Endothelial cell of umbilical vein (primary cell): ENCODE results near the gene TOR4A. TPM values are rescaled to one million over a fixed set of nuclear protein-coding genes. Genes with fewer than 3 reads are reported as not detected.

ENCODE experiments used
- BruUV-seq: library from RNA; stranded (reverse); fragments of 400-500 nt; replicated peaks from 2 replicates; lab custom pipeline; 2021; lab: Mats Ljungman, UMichigan
- CTCF ChIA-PET: fragments of 300-600, 350-600 bp; sonication (Branson Sonifier 250); formaldehyde crosslinking; loops from one replicate; lab custom pipeline; 2021; ENCODE audit warnings: antibody characterized with exemption, inconsistent platforms; lab: Charles Lee
- POLR2A ChIA-PET: fragments of 300-600, 350-600 bp; sonication (Branson Sonifier 250); formaldehyde crosslinking; loops from one replicate; lab custom pipeline; 2021; ENCODE audit warnings: antibody characterized with exemption, inconsistent platforms; lab: Charles Lee
- DNase-seq: peaks from one replicate; pipeline ENCODE4 v3.0.0-alpha.2; 2011; ENCODE audit warnings: low read depth, low spot score
- FAIRE-seq: peaks from 2 replicates; lab custom pipeline; 2011; peaks lifted over from hg19 to GRCh38; lab: Jason Lieb, UNC
- H2AFZ ChIP-seq: 2 replicates; pipeline ENCODE4 v1.6.0; 2012; ENCODE audit warnings: low read depth, low read length, control low read depth, inconsistent platforms
- H3K27ac ChIP-seq: 2 replicates; pipeline ENCODE4 v1.5.1; 2011; ENCODE audit warnings: low read depth, mild to moderate bottlenecking, control low read depth, low read length, moderate library complexity; ENCODE audit not compliant: insufficient read depth
- H3K27me3 ChIP-seq, 2 experiments: 2 replicates each; pipeline versions ENCODE4 v1.6.0 to v1.6.1; 2011; ENCODE audit warnings: low read length in 2 of 2, mixed read lengths in 1 of 2; ENCODE audit not compliant: control insufficient read depth in 2 of 2, insufficient read depth in 2 of 2
- H3K36me3 ChIP-seq, 2 experiments: 2 replicates in 1 of 2; 3 replicates in 1 of 2; pipeline ENCODE4 v1.5.1; 2011; ENCODE audit warnings: low read length in 2 of 2, mild to moderate bottlenecking in 1 of 2, moderate library complexity in 1 of 2; ENCODE audit not compliant: control insufficient read depth in 2 of 2, insufficient read depth in 2 of 2; ENCODE audit errors: extremely low read depth in 1 of 2
- H3K4me1 ChIP-seq: 3 replicates; pipeline ENCODE4 v1.5.1; 2011; ENCODE audit warnings: mild to moderate bottlenecking, low read length; ENCODE audit not compliant: control insufficient read depth, insufficient read depth; ENCODE audit errors: extremely low read depth
- H3K4me2 ChIP-seq: 2 replicates; pipeline ENCODE4 v1.6.1; 2011; ENCODE audit warnings: low read length, control low read depth, mixed read lengths; ENCODE audit not compliant: insufficient read depth
- H3K4me3 ChIP-seq, 3 experiments: fragments of 200-600 bp in 1 of 3; sonication (generic), shearing (Covaris generic) in 1 of 3; replicated peaks in 1 of 3; 2 replicates each; pipeline ENCODE4 v1.5.1; 2011 to 2016; ENCODE audit warnings: control low read depth in 3 of 3, low read length in 3 of 3, mild to moderate bottlenecking in 2 of 3, inconsistent platforms in 1 of 3, low read depth in 1 of 3, moderate library complexity in 1 of 3; ENCODE audit not compliant: insufficient read depth in 1 of 3
- H3K79me2 ChIP-seq: 2 replicates; pipeline ENCODE4 v1.6.0; 2012; ENCODE audit warnings: low read length, inconsistent platforms; ENCODE audit not compliant: control insufficient read depth, insufficient read depth
- H3K9ac ChIP-seq: replicated peaks from 2 replicates; pipeline ENCODE3; 2011; ENCODE audit warnings: low read length, control low read depth; ENCODE audit not compliant: insufficient read depth; ENCODE audit errors: extremely low read depth
- H3K9me1 ChIP-seq: replicated peaks from 3 replicates; pipeline ENCODE4 v1.6.0; 2011; ENCODE audit warnings: mild to moderate bottlenecking, low read length; ENCODE audit not compliant: control insufficient read depth, insufficient read depth; ENCODE audit errors: extremely low read depth
- H3K9me3 ChIP-seq: replicated peaks from 2 replicates; pipeline ENCODE4 v1.5.1; 2012; ENCODE audit warnings: low read length, inconsistent platforms; ENCODE audit not compliant: control insufficient read depth, insufficient read depth
- H4K20me1 ChIP-seq: replicated peaks from 2 replicates; pipeline ENCODE3; 2011; ENCODE audit warnings: mild to moderate bottlenecking, low read length; ENCODE audit not compliant: control insufficient read depth, insufficient read depth; ENCODE audit errors: extremely low read depth
- EZH2 ChIP-seq: IDR thresholded peaks from 2 replicates; pipeline ENCODE4 v1.6.1; 2012; ENCODE audit warnings: borderline replicate concordance, low read depth, mild to moderate bottlenecking, moderate library complexity, low read length, inconsistent platforms; ENCODE audit not compliant: severe bottlenecking
- FOS ChIP-seq: IDR thresholded peaks from 2 replicates; pipeline ENCODE4 v1.6.1; 2011; ENCODE audit warnings: mild to moderate bottlenecking, low read length, moderate library complexity, borderline replicate concordance; ENCODE audit not compliant: insufficient read depth
- GATA2 ChIP-seq: IDR thresholded peaks from 2 replicates; pipeline ENCODE4 v1.7.0; 2011; ENCODE audit warnings: low read depth, mild to moderate bottlenecking, moderate library complexity, mixed read lengths, low read length; ENCODE audit not compliant: insufficient read length, insufficient read depth
- JUN ChIP-seq: IDR thresholded peaks from 2 replicates; pipeline ENCODE4 v1.6.1; 2011; ENCODE audit warnings: borderline replicate concordance, low read depth; ENCODE audit not compliant: insufficient read length, insufficient read depth
- MYC ChIP-seq: IDR thresholded peaks from one replicate; pipeline ENCODE4 v1.6.1; 2011; ENCODE audit warnings: mild to moderate bottlenecking, low read depth, low read length
- POLR2A ChIP-seq: IDR thresholded peaks from 2 replicates; pipeline ENCODE4 v1.6.1; 2012; ENCODE audit warnings: low read depth, mild to moderate bottlenecking, control low read depth, low read length
- POLR2AphosphoS5 ChIP-seq: IDR thresholded peaks from 2 replicates; pipeline ENCODE4 v1.6.1; 2012; ENCODE audit warnings: low read depth, mild to moderate bottlenecking, control low read depth, low read length, moderate library complexity; ENCODE audit not compliant: insufficient read depth
- dilution Hi-C: fragments of 300-500 bp; cut with MboI; formaldehyde crosslinking; loops from one replicate; pipeline ENCODE4 v1.15.0; 2019; ENCODE audit warnings: low sequenced_read_pairs; ENCODE audit not compliant: extremely low pct_ligation_motif_present
- intact Hi-C: fragments of 100-400 bp; cut with micrococcal nuclease; formaldehyde crosslinking; loops from one replicate; pipeline ENCODE4 v1.10.0; 2022
- polyA plus RNA-seq, 4 experiments: library from polyadenylated mRNA; depleted of rRNA in 3 of 4; stranded (reverse) in 3 of 4; unstranded in 1 of 4; fragments of >200 nt; gene quantifications; 2 replicates each; pipeline versions ENCODE4 v1.2.1 to v1.2.3, GENCODE V29; 2011 to 2012; ENCODE audit warnings: missing spikeins in 1 of 4
- total RNA-seq: library from RNA; stranded (reverse); gene quantifications from 2 replicates; pipeline ENCODE4 v1.2.3, GENCODE V29; 2021
- TF ChIP-seq, protein P1 (sequence below), 2 donors: IDR thresholded peaks; 1 replicate in 1 of 2; 2 replicates in 1 of 2; pipeline ENCODE4 v1.5.1; 2011; ENCODE audit warnings: low read length in 2 of 2, mild to moderate bottlenecking in 2 of 2, moderate library complexity in 2 of 2, control low read depth in 1 of 2, inconsistent platforms in 1 of 2, low read depth in 1 of 2; ENCODE audit not compliant: insufficient read depth in 1 of 2; ENCODE audit errors: extremely low read depth in 1 of 2
- TF ChIP-seq, protein P2 (sequence below): IDR thresholded peaks from 2 replicates; pipeline ENCODE4 v1.6.1; 2011; ENCODE audit not compliant: insufficient read depth, insufficient read length

TOR4A gene
- total and polyA plus RNA-seq, 2 donors (not counting 3 experiments of a cell fraction or from before 2014, with no cell fraction given): 32.4 to 48.0 TPM

DNA sequence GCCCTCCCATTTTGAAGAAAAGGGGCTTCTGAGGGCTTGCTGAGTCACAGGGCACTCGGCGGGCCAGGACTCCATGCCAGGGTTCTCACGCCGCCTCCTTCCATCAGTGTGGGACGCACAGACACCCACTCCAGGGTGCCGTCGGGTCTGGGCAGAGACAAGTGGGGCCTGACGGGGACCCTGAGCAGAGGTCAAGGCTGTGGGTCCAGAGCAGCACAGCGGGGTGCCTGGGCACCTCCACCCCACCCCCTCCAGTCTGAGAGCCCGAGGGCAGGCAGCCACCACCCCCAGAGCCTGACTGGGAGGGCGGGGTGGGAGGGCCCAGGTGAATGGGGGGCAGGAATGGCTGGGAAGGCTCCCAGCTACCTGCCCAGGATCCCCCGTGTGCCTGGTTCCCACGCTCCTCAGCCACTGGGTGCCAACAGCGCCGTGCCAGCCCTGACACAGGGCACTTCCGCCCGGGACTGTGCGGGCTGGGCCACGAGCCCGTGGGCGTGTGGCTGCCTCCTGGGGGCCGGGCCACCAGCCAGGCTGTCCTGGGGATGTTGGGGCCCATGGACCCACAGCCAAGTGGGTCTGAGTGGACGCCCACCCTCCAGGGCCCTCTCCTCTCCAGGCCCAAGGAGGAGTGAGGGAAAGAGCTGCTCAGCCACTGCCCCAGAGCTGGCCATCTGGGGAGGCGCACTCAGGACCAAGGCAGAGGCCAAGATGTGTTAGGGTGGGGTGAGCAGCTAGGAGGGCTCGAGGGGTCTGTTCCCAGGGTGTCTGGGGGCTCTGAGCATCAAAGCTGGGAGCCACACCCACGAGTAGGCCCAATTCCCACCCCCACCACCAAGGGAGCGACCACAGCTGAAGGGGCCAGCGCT is 34.7 kb downstream of the TOR4A start:
- H3K79me2 ChIP-seq: no peaks in the 10 kb centered on the region
- TF ChIP-seq, protein P1, sequence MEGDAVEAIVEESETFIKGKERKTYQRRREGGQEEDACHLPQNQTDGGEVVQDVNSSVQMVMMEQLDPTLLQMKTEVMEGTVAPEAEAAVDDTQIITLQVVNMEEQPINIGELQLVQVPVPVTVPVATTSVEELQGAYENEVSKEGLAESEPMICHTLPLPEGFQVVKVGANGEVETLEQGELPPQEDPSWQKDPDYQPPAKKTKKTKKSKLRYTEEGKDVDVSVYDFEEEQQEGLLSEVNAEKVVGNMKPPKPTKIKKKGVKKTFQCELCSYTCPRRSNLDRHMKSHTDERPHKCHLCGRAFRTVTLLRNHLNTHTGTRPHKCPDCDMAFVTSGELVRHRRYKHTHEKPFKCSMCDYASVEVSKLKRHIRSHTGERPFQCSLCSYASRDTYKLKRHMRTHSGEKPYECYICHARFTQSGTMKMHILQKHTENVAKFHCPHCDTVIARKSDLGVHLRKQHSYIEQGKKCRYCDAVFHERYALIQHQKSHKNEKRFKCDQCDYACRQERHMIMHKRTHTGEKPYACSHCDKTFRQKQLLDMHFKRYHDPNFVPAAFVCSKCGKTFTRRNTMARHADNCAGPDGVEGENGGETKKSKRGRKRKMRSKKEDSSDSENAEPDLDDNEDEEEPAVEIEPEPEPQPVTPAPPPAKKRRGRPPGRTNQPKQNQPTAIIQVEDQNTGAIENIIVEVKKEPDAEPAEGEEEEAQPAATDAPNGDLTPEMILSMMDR (IDR thresholded peaks at IDR 0.05; ENCODE audit: extremely low read depth in 1 of 2, insufficient read depth in 1 of 2, low read depth in 1 of 2, low read length in 2 of 2): no peak
- TF ChIP-seq, protein P2, sequence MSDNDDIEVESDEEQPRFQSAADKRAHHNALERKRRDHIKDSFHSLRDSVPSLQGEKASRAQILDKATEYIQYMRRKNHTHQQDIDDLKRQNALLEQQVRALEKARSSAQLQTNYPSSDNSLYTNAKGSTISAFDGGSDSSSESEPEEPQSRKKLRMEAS: no peak
- no peak for TF ChIP-seq FOS
- no peak for TF ChIP-seq GATA2
- TF ChIP-seq POLR2AphosphoS5: no peak
- no peak for TF ChIP-seq MYC
- TF ChIP-seq EZH2: no peak
- no peak for TF ChIP-seq POLR2A
- no peak for TF ChIP-seq JUN
- intact Hi-C loops: no loop called here
- no peaks in the 10 kb centered on the region for H3K27me3 ChIP-seq
- dilution Hi-C loops: no loop called here
- POLR2A ChIA-PET: interaction anchor here (0.5 kb wide), 1 partner anchor 347 kb away, joined by 3 read pairs; no protein-coding TSS in a partner anchor
- no peak overlapping the region for H3K9ac ChIP-seq
- DNase-seq (no peak), FAIRE-seq (no peak)
- H3K9me3 ChIP-seq: no peaks in the 10 kb centered on the region
- H3K4me3 ChIP-seq: no peak overlapping the region
- H3K27ac ChIP-seq: no peak overlapping the region
- H3K36me3 ChIP-seq: no peaks in the 10 kb centered on the region
- CTCF ChIA-PET: interaction anchor here (1.3 to 1.9 kb wide), 2 partner anchors 10 to 26 kb away, joined by 4 to 14 read pairs; partner anchors contain the start of gene NRARP
- no TSS peak for BruUV-seq
- H4K20me1 ChIP-seq: no peaks in the 10 kb centered on the region
- H2AFZ ChIP-seq: no peak overlapping the region
- peaks cover 9% of the 10 kb centered on the region for H3K4me1 ChIP-seq
- H3K4me2 ChIP-seq: no peak overlapping the region
- H3K9me1 ChIP-seq: no peaks in the 10 kb centered on the region
